ENCODE results near the gene LRMDA. TPM values are rescaled to one million over a fixed set of nuclear protein-coding genes. Genes with fewer than 3 reads are reported as not detected.

Gene LRMDA
- total RNA-seq, 1 experiment from 2014 or later = 4.8 TPM

DNA sequence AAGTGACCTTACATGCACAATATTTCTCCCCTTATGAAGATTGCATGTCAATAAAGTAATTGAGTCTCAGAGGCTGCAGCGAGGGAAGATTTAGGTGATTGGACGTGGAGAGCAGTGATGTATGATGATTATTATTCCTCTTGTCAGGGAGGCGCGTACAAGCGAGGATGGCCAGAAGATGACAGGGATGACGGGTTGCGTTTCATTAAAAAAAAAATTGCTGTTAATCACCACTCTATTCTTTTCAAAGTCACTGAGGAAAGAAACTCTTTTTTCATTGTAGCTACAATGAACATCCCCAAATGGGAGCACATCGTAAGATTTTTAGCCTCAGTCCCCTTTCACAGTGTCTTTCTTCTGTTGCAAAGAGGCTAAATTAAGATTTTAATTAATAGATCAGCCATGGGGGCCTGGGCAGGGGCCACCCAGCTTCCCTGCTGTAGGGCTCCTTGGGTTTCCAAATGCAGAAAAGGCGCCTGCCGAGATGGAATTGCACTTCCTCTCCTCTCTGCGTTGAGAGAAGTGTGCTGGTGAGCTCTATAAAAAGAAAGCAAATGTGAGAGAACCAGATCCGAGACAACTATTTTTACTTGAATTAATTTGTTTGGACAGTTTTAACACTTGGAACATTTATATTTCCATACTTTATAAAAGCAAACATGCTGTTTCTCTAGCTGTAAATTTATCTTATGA, 998.1 kb downstream of the LRMDA start:
- H3K9ac ChIP-seq (ENCODE audit: low read length) = no peak overlapping the region
- no peak overlapping the region for H3K4me2 ChIP-seq (ENCODE audit: low read length)
- no peaks in the 10 kb centered on the region for H3K36me3 ChIP-seq (ENCODE audit: control insufficient read depth in 1 of 2, insufficient read depth in 2 of 2, low read length in 2 of 2)
- no peaks in the 10 kb centered on the region for H3K79me2 ChIP-seq (ENCODE audit: insufficient read depth, low read length)
- intact Hi-C loops (cut with micrococcal nuclease) = no loop called here
- CTCF ChIA-PET = no interaction called here
- BruUV-seq (replicated peaks) = no TSS peak
- POLR2A ChIA-PET = no interaction called here
- H3K9me3 ChIP-seq (ENCODE audit: control insufficient read depth in 1 of 2, insufficient read depth in 1 of 2, low read depth in 1 of 2, low read length in 2 of 2) = no peaks in the 10 kb centered on the region
- no peaks in the 10 kb centered on the region for H3K9me2 ChIP-seq (ENCODE audit: insufficient read depth)
- no peaks in the 10 kb centered on the region for H4K20me1 ChIP-seq (ENCODE audit: insufficient read depth)
- TF ChIP-seq ELF1 (IDR thresholded peaks at IDR 0.05; ENCODE audit: borderline replicate concordance, low read depth) (no peak), CEBPB (IDR thresholded peaks at IDR 0.05; ENCODE audit: low read depth) (no peak), ZNF274 (IDR thresholded peaks at IDR 0.05; ENCODE audit: low read depth, low read length) (no peak), YY1 (IDR thresholded peaks at IDR 0.05; ENCODE audit: extremely low read depth, insufficient replicate concordance, low read depth, low read length) (no peak), ZFX (IDR thresholded peaks at IDR 0.05) (no peak), POLR2AphosphoS5 (IDR thresholded peaks at IDR 0.05; ENCODE audit: low read depth, low read length) (no peak), JUND (IDR thresholded peaks at IDR 0.05) (no peak), EZH2phosphoT487 (IDR thresholded peaks at IDR 0.05; ENCODE audit: borderline replicate concordance) (no peak), FOSL1 (IDR thresholded peaks at IDR 0.05; ENCODE audit: low read depth) (no peak), SRF (IDR thresholded peaks at IDR 0.05; ENCODE audit: low read depth) (no peak), RAD21 (IDR thresholded peaks at IDR 0.05; ENCODE audit: low read depth) (no peak), SIN3A (IDR thresholded peaks at IDR 0.05; ENCODE audit: low read depth) (no peak), POLR2A (IDR thresholded peaks at IDR 0.05; ENCODE audit: borderline replicate concordance, extremely low read depth, insufficient read depth, insufficient read length) (no peak), CBX3 (IDR thresholded peaks at IDR 0.05; ENCODE audit: low read depth) (no peak), EZH2 (IDR thresholded peaks at IDR 0.05) (no peak), TCF7L2 (IDR thresholded peaks at IDR 0.05; ENCODE audit: borderline replicate concordance, extremely low read depth, insufficient read depth, insufficient read length) (no peak)
- TF ChIP-seq, protein P1, sequence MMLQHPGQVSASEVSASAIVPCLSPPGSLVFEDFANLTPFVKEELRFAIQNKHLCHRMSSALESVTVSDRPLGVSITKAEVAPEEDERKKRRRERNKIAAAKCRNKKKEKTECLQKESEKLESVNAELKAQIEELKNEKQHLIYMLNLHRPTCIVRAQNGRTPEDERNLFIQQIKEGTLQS (IDR thresholded peaks at IDR 0.05) = no peak
- TF ChIP-seq, protein P2, sequence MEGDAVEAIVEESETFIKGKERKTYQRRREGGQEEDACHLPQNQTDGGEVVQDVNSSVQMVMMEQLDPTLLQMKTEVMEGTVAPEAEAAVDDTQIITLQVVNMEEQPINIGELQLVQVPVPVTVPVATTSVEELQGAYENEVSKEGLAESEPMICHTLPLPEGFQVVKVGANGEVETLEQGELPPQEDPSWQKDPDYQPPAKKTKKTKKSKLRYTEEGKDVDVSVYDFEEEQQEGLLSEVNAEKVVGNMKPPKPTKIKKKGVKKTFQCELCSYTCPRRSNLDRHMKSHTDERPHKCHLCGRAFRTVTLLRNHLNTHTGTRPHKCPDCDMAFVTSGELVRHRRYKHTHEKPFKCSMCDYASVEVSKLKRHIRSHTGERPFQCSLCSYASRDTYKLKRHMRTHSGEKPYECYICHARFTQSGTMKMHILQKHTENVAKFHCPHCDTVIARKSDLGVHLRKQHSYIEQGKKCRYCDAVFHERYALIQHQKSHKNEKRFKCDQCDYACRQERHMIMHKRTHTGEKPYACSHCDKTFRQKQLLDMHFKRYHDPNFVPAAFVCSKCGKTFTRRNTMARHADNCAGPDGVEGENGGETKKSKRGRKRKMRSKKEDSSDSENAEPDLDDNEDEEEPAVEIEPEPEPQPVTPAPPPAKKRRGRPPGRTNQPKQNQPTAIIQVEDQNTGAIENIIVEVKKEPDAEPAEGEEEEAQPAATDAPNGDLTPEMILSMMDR (IDR thresholded peaks at IDR 0.05 in 2 of 3, conservative IDR thresholded peaks at IDR 0.05 in 1 of 3; ENCODE audit: borderline replicate concordance in 1 of 3, insufficient read depth in 1 of 3, low read depth in 2 of 3, low read length in 2 of 3) = no peak
- TF ChIP-seq, protein P3, sequence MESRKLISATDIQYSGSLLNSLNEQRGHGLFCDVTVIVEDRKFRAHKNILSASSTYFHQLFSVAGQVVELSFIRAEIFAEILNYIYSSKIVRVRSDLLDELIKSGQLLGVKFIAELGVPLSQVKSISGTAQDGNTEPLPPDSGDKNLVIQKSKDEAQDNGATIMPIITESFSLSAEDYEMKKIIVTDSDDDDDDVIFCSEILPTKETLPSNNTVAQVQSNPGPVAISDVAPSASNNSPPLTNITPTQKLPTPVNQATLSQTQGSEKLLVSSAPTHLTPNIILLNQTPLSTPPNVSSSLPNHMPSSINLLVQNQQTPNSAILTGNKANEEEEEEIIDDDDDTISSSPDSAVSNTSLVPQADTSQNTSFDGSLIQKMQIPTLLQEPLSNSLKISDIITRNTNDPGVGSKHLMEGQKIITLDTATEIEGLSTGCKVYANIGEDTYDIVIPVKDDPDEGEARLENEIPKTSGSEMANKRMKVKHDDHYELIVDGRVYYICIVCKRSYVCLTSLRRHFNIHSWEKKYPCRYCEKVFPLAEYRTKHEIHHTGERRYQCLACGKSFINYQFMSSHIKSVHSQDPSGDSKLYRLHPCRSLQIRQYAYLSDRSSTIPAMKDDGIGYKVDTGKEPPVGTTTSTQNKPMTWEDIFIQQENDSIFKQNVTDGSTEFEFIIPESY (IDR thresholded peaks at IDR 0.05; ENCODE audit: extremely low read depth, insufficient replicate concordance, low read length) = no peak
- TF ChIP-seq, protein P4, sequence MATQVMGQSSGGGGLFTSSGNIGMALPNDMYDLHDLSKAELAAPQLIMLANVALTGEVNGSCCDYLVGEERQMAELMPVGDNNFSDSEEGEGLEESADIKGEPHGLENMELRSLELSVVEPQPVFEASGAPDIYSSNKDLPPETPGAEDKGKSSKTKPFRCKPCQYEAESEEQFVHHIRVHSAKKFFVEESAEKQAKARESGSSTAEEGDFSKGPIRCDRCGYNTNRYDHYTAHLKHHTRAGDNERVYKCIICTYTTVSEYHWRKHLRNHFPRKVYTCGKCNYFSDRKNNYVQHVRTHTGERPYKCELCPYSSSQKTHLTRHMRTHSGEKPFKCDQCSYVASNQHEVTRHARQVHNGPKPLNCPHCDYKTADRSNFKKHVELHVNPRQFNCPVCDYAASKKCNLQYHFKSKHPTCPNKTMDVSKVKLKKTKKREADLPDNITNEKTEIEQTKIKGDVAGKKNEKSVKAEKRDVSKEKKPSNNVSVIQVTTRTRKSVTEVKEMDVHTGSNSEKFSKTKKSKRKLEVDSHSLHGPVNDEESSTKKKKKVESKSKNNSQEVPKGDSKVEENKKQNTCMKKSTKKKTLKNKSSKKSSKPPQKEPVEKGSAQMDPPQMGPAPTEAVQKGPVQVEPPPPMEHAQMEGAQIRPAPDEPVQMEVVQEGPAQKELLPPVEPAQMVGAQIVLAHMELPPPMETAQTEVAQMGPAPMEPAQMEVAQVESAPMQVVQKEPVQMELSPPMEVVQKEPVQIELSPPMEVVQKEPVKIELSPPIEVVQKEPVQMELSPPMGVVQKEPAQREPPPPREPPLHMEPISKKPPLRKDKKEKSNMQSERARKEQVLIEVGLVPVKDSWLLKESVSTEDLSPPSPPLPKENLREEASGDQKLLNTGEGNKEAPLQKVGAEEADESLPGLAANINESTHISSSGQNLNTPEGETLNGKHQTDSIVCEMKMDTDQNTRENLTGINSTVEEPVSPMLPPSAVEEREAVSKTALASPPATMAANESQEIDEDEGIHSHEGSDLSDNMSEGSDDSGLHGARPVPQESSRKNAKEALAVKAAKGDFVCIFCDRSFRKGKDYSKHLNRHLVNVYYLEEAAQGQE (IDR thresholded peaks at IDR 0.05; ENCODE audit: low read depth) = no peak
- peaks cover 0 to 15% of the 10 kb centered on the region in 2 experiments; a peak in 2 of 4 replicates for H3K4me1 ChIP-seq (ENCODE audit: control insufficient read depth in 1 of 2, insufficient read depth in 2 of 2, low read length in 2 of 2)
- ATAC-seq = no peak
- RAD21 ChIA-PET (ENCODE audit: low non-redundant PET in 1 of 2, low total read pairs in 2 of 2, uncharacterized antibody in 2 of 2, unreplicated experiment in 2 of 2) = no interaction called here
- DNase-seq (ENCODE audit: low read depth, low spot score) = no peak
- no peak overlapping the region for H3K4me3 ChIP-seq (replicated peaks in 1 of 2; ENCODE audit: low read depth in 1 of 2, low read length in 2 of 2)
- H3K27me3 ChIP-seq (ENCODE audit: insufficient read depth, low read length) = no peaks in the 10 kb centered on the region
- H2AFZ ChIP-seq (ENCODE audit: low read depth, low read length, poor library complexity, severe bottlenecking) = no peak overlapping the region
- no peak overlapping the region for H3K27ac ChIP-seq (ENCODE audit: low read depth, low read length)

Data from HCT116 (cell line).